B cell (primary cell): ENCODE data around the gene RAD51B. TPM values are rescaled to one million over a fixed set of nuclear protein-coding genes. Genes with fewer than 3 reads are reported as not detected.
A peak's percentile ranks its signal among the peaks of the same experiment; 100 is the strongest.

ENCODE experiments used
- ATAC-seq: fragments of 200-7000 bp; cut with Tn5 transposase; one replicate; pipeline ENCODE4 v1.10.0; 2021; ENCODE audit warnings: low read depth, mild to moderate bottlenecking, moderate number of reproducible peaks, moderate library complexity
- CTCF ChIA-PET: fragments of 350-600 bp; sonication (Branson Sonifier 250); formaldehyde crosslinking; loops from one replicate; lab custom pipeline; 2021; ENCODE audit warnings: antibody characterized with exemption, inconsistent platforms; lab: Charles Lee
- POLR2A ChIA-PET: fragments of 350-600 bp; sonication (Branson Sonifier 250); formaldehyde crosslinking; loops from one replicate; lab custom pipeline; 2021; ENCODE audit warnings: antibody characterized with exemption; lab: Charles Lee
- DNase-seq: peaks from one replicate; pipeline ENCODE4 v3.0.0; 2013
- H2AFZ ChIP-seq: 2 replicates; pipeline ENCODE4 v1.6.1; 2012; ENCODE audit warnings: mild to moderate bottlenecking, low read depth, low read length; ENCODE audit not compliant: insufficient read depth, poor library complexity, severe bottlenecking
- H3K27ac ChIP-seq, 2 donors: 1 replicate in 1 of 2; 2 replicates in 1 of 2; pipeline ENCODE4 v1.5.1; 2012 to 2013; ENCODE audit warnings: low read length in 2 of 2, mild to moderate bottlenecking in 2 of 2, moderate library complexity in 1 of 2
- H3K27me3 ChIP-seq, 4 experiments: fragments of 200-600 bp in 1 of 4; sonication (generic) in 1 of 4; replicated peaks in 1 of 4; 1 replicate in 2 of 4; 2 replicates in 2 of 4; pipeline versions ENCODE4 v1.6.1 to v1.7.0; 2013 to 2016; ENCODE audit warnings: low read length in 3 of 4, mild to moderate bottlenecking in 2 of 4, mixed read lengths in 1 of 4, moderate library complexity in 1 of 4; ENCODE audit not compliant: insufficient read depth in 4 of 4, control insufficient read depth in 3 of 4; ENCODE audit errors: control extremely low read depth in 1 of 4
- H3K36me3 ChIP-seq, 2 experiments: replicated peaks in 1 of 2; 1 replicate in 1 of 2; 2 replicates in 1 of 2; pipeline versions ENCODE4 v1.6.1 to v1.7.1; 2013; ENCODE audit warnings: low read length in 1 of 2; ENCODE audit not compliant: insufficient read depth in 2 of 2, control insufficient read depth in 1 of 2; ENCODE audit errors: control extremely low read depth in 1 of 2, extremely low read depth in 1 of 2
- H3K4me1 ChIP-seq, 2 donors: fragments of 200-600 bp in 1 of 2; sonication (generic) in 1 of 2; 1 replicate in 1 of 2; 2 replicates in 1 of 2; pipeline versions ENCODE4 v1.5.1 to v1.6.1; 2013 to 2017; ENCODE audit warnings: low read length in 2 of 2; ENCODE audit not compliant: control insufficient read depth in 2 of 2, insufficient read depth in 2 of 2
- H3K4me2 ChIP-seq: replicated peaks from 2 replicates; pipeline ENCODE3; 2012; ENCODE audit warnings: mild to moderate bottlenecking, low read depth, low read length; ENCODE audit not compliant: poor library complexity, severe bottlenecking
- H3K4me3 ChIP-seq, 5 experiments: fragments of 200-600 bp in 1 of 5; sonication (generic) in 1 of 5; 1 replicate in 3 of 5; 2 replicates in 2 of 5; pipeline versions ENCODE4 v1.5.1 to v1.7.0; 2011 to 2016; ENCODE audit warnings: low read length in 4 of 5, mild to moderate bottlenecking in 4 of 5, low read depth in 2 of 5, control low read depth in 1 of 5, moderate library complexity in 1 of 5; ENCODE audit not compliant: insufficient read depth in 1 of 5; ENCODE audit errors: control extremely low read depth in 1 of 5, extremely low read depth in 1 of 5
- H3K79me2 ChIP-seq: fragments of 200-600 bp; sonication (generic); one replicate; pipeline ENCODE4 v1.6.0; 2016; ENCODE audit warnings: low read length; ENCODE audit not compliant: control insufficient read depth, insufficient read depth
- H3K9ac ChIP-seq: fragments of 200-600 bp; sonication (generic); 2 replicates; pipeline ENCODE4 v1.6.1; 2017; ENCODE audit warnings: mild to moderate bottlenecking, low read length, moderate library complexity
- H3K9me3 ChIP-seq, 3 donors: one replicate each; pipeline versions ENCODE4 v1.6.1 to v1.7.1; 2013; ENCODE audit warnings: low read length in 2 of 3; ENCODE audit not compliant: control insufficient read depth in 2 of 3, insufficient read depth in 1 of 3; ENCODE audit errors: control extremely low read depth in 1 of 3
- H4K20me1 ChIP-seq: 2 replicates; pipeline ENCODE4 v1.6.0; 2012; ENCODE audit warnings: mild to moderate bottlenecking, low read length; ENCODE audit not compliant: insufficient read depth, control insufficient read depth, poor library complexity, severe bottlenecking
- H3K27ac Mint-ChIP-seq: one replicate; pipeline ENCODE4 v1.8.0; 2021; ENCODE audit warnings: mixed read lengths
- H3K27me3 Mint-ChIP-seq: one replicate; pipeline ENCODE4 v1.8.0; 2021; ENCODE audit warnings: mixed read lengths
- H3K4me1 Mint-ChIP-seq: one replicate; pipeline ENCODE4 v1.8.0; 2021; ENCODE audit warnings: mixed read lengths
- H3K4me3 Mint-ChIP-seq: one replicate; pipeline ENCODE4 v1.8.0; 2021; ENCODE audit warnings: mixed read lengths
- H3K9me3 Mint-ChIP-seq: one replicate; pipeline ENCODE4 v1.8.0; 2022; ENCODE audit warnings: mixed read lengths; ENCODE audit not compliant: insufficient read depth
- EZH2 ChIP-seq: IDR thresholded peaks from 2 replicates; pipeline ENCODE4 v1.6.1; 2012; ENCODE audit warnings: borderline replicate concordance, low read depth, mild to moderate bottlenecking, moderate library complexity, low read length; ENCODE audit not compliant: insufficient read depth, poor library complexity, severe bottlenecking
- WGBS: methylation state at CpG from one replicate; pipeline ENCODE4 v1.1.5; 2013; ENCODE audit warnings: missing lambda C conversion rate; ENCODE audit not compliant: insufficient coverage; 5-methylcytosine and 5-hydroxymethylcytosine counted together
- intact Hi-C: fragments of 100-400 bp; cut with micrococcal nuclease; formaldehyde crosslinking; loops from one replicate; pipeline ENCODE4 v1.10.0; 2022
- polyA plus RNA-seq: library from polyadenylated mRNA; depleted of rRNA; stranded (reverse); fragments of >200 nt; gene quantifications from 2 replicates; pipeline ENCODE4 v1.2.3, GENCODE V29; 2012
- total RNA-seq, 2 donors: library from RNA; stranded (reverse); fragments of 120-200 nt in 1 of 2; gene quantifications; 1 replicate in 1 of 2; 2 replicates in 1 of 2; pipeline versions ENCODE4 v1.2.3 to v1.2.4, GENCODE V29; 2013 to 2022
- TF ChIP-seq, protein P1 (sequence below): fragments of 200-600 bp; IDR thresholded peaks from one replicate; pipeline ENCODE4 v1.8.0; 2022; ENCODE audit warnings: antibody characterized with exemption, mild to moderate bottlenecking

The RAD51B gene
- total and polyA plus RNA-seq, 2 donors (not counting 1 experiment from before 2014, with no cell fraction given) = 6.5 to 60.6 TPM

DNA sequence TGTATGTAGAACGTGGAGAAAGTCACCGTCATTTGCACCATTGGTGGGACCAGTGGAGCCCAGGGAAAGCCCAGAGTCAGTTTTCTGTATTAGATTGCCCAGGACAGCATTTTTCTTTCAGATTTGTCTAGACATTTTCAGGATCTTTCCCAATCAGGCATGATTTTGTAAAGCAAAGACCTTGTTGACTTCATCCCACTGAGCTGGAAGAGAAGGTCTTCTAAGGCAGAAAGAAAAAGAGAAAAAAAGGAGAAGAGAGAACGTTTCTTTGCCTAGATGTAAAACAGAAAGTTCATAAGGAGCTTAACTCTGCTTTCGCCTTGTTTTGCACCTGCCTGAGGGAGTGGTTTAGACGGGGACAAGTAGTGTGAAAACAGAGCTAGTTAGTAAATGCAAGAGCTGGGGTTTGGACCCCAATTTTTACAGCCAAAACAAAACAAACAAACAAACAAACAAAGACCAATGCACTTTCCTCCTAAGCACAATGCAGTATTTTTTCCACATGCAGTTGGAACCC is 700.1 kb downstream of the RAD51B start:
- ChIA-PET POLR2A (interaction anchor here (1.7 kb wide), 1 partner anchor 13 kb away, joined by 10 read pairs; no protein-coding TSS in a partner anchor), CTCF (interaction anchor here (1.4 to 1.5 kb wide), 2 partner anchors 269 to 270 kb away, joined by 3 to 5 read pairs; no protein-coding TSS in a partner anchor)
- peak overlapping the region; percentile 71 for H3K27ac Mint-ChIP-seq
- Histone ChIP-seq H3K4me1 (peaks cover 40 to 54% of the 10 kb centered on the region in 2 donors), H3K9ac (peak overlapping the region; percentile 21), H3K79me2 (no peaks in the 10 kb centered on the region), H3K27me3 (no peaks in the 10 kb centered on the region), H4K20me1 (no peaks in the 10 kb centered on the region), H3K36me3 (no peaks in the 10 kb centered on the region), H2AFZ (peak overlapping the region; percentile 31), H3K4me3 (peak overlapping the region in 1 of 5 experiments; percentile 3), H3K9me3 (no peaks in the 10 kb centered on the region), H3K27ac (peak overlapping the region; percentile 57 to 64), H3K4me2 (peak overlapping the region; percentile 63)
- ATAC-seq (peak; percentile 36), DNase-seq (peak; percentile 41)
- intact Hi-C loops = loop anchor here (10.0 kb wide), 2 partner anchors 115 to 295 kb away; no protein-coding TSS in a partner anchor
- WGBS = 57% methylated on average over 3 of the region's 5 CpGs
- H3K4me1 Mint-ChIP-seq = peaks cover 56% of the 10 kb centered on the region
- no peaks in the 10 kb centered on the region for H3K27me3 Mint-ChIP-seq
- TF ChIP-seq, protein P1, sequence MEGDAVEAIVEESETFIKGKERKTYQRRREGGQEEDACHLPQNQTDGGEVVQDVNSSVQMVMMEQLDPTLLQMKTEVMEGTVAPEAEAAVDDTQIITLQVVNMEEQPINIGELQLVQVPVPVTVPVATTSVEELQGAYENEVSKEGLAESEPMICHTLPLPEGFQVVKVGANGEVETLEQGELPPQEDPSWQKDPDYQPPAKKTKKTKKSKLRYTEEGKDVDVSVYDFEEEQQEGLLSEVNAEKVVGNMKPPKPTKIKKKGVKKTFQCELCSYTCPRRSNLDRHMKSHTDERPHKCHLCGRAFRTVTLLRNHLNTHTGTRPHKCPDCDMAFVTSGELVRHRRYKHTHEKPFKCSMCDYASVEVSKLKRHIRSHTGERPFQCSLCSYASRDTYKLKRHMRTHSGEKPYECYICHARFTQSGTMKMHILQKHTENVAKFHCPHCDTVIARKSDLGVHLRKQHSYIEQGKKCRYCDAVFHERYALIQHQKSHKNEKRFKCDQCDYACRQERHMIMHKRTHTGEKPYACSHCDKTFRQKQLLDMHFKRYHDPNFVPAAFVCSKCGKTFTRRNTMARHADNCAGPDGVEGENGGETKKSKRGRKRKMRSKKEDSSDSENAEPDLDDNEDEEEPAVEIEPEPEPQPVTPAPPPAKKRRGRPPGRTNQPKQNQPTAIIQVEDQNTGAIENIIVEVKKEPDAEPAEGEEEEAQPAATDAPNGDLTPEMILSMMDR = no peak
- TF ChIP-seq EZH2 = no peak
- H3K4me3 Mint-ChIP-seq = peak overlapping the region; percentile 71
- no peaks in the 10 kb centered on the region for H3K9me3 Mint-ChIP-seq
